Epithelial cell of proximal tubule (primary cell): Measurements from ENCODE around the gene SHROOM3. TPM values are rescaled to one million over a fixed set of nuclear protein-coding genes. Genes with fewer than 3 reads are reported as not detected.

Experiments
- DNase-seq: peaks from one replicate; pipeline ENCODE4 v3.0.0-alpha.2; 2011; ENCODE audit warnings: low read depth
- H3K4me3 ChIP-seq: 2 replicates; pipeline ENCODE4 v1.5.1; 2011; ENCODE audit warnings: low read depth, mild to moderate bottlenecking, low read length
- CTCF ChIP-seq: conservative IDR thresholded peaks from 2 replicates; pipeline ENCODE4 v1.5.1; 2012; ENCODE audit warnings: low read depth, mild to moderate bottlenecking, low read length
- total RNA-seq: library from RNA; depleted of rRNA; stranded (reverse); fragments of >200 nt; gene quantifications from 2 replicates; pipeline ENCODE4 v1.2.3, GENCODE V29; 2015

SHROOM3 gene
- total RNA-seq, 1 donor from 2014 or later: 109 TPM

GRCh38 chr4:76554630-76555029 lies 119.6 kb downstream of the SHROOM3 start:
- TF ChIP-seq CTCF: no peak
- no peak overlapping the region for H3K4me3 ChIP-seq
- no peak for DNase-seq

- no peak for TF ChIP-seq CTCF
- DNase-seq: no peak
- no peak overlapping the region for H3K4me3 ChIP-seq
These were observed 121.4 kb downstream of the SHROOM3 start for GRCh38 chr4:76556452-76556851.

- DNase-seq: no peak
- TF ChIP-seq CTCF: no peak
- no peak overlapping the region for H3K4me3 ChIP-seq
These were observed 123.6 kb downstream of the SHROOM3 start for GRCh38 chr4:76558396-76559235.

- H3K4me3 ChIP-seq: no peak overlapping the region
- no peak for DNase-seq
- peak; percentile 10 for TF ChIP-seq CTCF
These were observed 124.4 kb downstream of the SHROOM3 start for GRCh38 chr4:76559236-76560071.

- H3K4me3 ChIP-seq: no peak overlapping the region
- no peak for DNase-seq
- no peak for TF ChIP-seq CTCF
These were observed 127.1 kb downstream of the SHROOM3 start for GRCh38 chr4:76562161-76562560.

- TF ChIP-seq CTCF: no peak
- H3K4me3 ChIP-seq: no peak overlapping the region
- no peak for DNase-seq
These were observed 127.9 kb downstream of the SHROOM3 start for GRCh38 chr4:76562836-76563453.
